Lower leg skin (tissue), 4 donors: Measurements from ENCODE around the gene RBFOX2. TPM values are rescaled to one million over a fixed set of nuclear protein-coding genes. Genes with fewer than 3 reads are reported as not detected.
"Not testable (repeated sequence)": the region's sequence is repeated elsewhere in the genome, so short reads cannot be mapped to it uniquely, and the experiment has no call there.

Experiments
- DNase-seq, 2 donors: peaks; one replicate each; pipeline ENCODE4 v3.0.0-alpha.2; 2019; ENCODE audit warnings: low spot score in 2 of 2
- H3K4me3 ChIP-seq: fragments of 200-600 bp; sonication (generic); 2 replicates; pipeline ENCODE4 v1.5.1; 2017; ENCODE audit warnings: mild to moderate bottlenecking, low read depth; ENCODE audit not compliant: poor library complexity, severe bottlenecking
- POLR2A ChIP-seq, 2 donors: fragments of 450-650 bp; IDR thresholded peaks; one replicate each; pipeline ENCODE4 v1.6.1; 2016 to 2017; ENCODE audit warnings: antibody characterized with exemption in 2 of 2, mild to moderate bottlenecking in 1 of 2, moderate library complexity in 1 of 2
- WGBS, 2 donors: methylation state at CpG; one replicate each; pipeline ENCODE4 v1.1.5; 2018; 5-methylcytosine and 5-hydroxymethylcytosine counted together
- intact Hi-C: fragments of 100-400 bp; cut with DNase I; formaldehyde crosslinking; loops from one replicate; pipeline ENCODE4 v1.15.0; 2023; ENCODE audit warnings: low total_unique reads
- total RNA-seq, 4 donors: library from RNA; depleted of rRNA; stranded (reverse); fragments of >200 nt; gene quantifications; one replicate each; pipeline ENCODE4 v1.1.0, GENCODE V29; 2016
- TF ChIP-seq, protein P1 (sequence below), 3 donors: fragments of 450-650 bp; IDR thresholded peaks; one replicate each; pipeline ENCODE4 v1.5.1; 2016; ENCODE audit warnings: antibody characterized with exemption in 3 of 3, mild to moderate bottlenecking in 3 of 3, moderate library complexity in 2 of 3

The RBFOX2 gene
- total RNA-seq, 4 donors from 2014 or later = 40.9 to 56.5 (median 51.1) TPM

DNA sequence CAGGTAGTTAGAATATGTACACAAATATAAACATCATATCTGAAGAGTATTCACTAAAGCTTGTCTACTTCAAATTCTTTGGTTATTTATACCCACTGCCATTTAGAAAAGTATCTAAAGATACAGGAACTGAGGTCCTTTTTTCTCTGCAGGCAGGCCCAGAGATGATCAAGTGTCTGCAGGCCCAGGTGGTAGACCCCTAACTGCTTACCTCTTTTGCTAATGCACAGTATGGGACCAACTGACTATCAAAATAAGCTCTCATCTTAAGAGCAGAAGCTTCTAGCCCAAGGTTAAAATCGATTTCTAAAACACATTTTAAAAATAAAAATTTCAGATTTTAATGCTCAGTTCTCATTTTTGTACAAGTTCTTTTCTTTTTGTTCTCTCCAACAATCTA is 229.5 kb downstream of the RBFOX2 start:
- DNase-seq = no peak
- TF ChIP-seq, protein P1, sequence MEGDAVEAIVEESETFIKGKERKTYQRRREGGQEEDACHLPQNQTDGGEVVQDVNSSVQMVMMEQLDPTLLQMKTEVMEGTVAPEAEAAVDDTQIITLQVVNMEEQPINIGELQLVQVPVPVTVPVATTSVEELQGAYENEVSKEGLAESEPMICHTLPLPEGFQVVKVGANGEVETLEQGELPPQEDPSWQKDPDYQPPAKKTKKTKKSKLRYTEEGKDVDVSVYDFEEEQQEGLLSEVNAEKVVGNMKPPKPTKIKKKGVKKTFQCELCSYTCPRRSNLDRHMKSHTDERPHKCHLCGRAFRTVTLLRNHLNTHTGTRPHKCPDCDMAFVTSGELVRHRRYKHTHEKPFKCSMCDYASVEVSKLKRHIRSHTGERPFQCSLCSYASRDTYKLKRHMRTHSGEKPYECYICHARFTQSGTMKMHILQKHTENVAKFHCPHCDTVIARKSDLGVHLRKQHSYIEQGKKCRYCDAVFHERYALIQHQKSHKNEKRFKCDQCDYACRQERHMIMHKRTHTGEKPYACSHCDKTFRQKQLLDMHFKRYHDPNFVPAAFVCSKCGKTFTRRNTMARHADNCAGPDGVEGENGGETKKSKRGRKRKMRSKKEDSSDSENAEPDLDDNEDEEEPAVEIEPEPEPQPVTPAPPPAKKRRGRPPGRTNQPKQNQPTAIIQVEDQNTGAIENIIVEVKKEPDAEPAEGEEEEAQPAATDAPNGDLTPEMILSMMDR (IDR thresholded peaks at IDR 0.05) = no peak
- TF ChIP-seq POLR2A (IDR thresholded peaks at IDR 0.05) = no peak
- H3K4me3 ChIP-seq = no peak overlapping the region
- 83 to 93% methylated on average over 1 of the region's 1 CpG for WGBS, 2 donors
- intact Hi-C loops = no loop called here

DNA sequence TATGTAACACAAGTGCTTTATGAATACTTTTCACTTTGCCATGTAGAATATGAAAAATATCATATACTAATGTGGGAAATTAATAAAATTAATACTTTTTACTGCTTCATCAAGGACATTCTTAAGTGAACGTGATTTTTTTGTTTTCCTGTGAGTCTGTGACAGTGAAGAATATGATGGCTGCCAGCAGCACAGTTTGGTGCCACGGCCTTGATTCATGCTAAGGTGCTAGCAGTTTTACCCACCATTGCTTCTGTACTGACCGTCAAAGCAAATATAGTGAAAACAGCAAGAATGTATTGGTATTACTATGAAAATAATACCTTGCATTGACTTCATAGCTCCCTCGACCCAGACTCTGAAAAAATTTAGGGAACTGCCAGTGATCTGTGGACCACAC is 231.2 kb downstream of the RBFOX2 start:
- intact Hi-C loops = no loop called here
- TF ChIP-seq, protein P1 (IDR thresholded peaks at IDR 0.05) = no peak
- no peak for TF ChIP-seq POLR2A (IDR thresholded peaks at IDR 0.05)
- no peak overlapping the region for H3K4me3 ChIP-seq
- 88 to 92% methylated on average over 4 of the region's 4 CpGs for WGBS, 2 donors
- DNase-seq = no peak

DNA sequence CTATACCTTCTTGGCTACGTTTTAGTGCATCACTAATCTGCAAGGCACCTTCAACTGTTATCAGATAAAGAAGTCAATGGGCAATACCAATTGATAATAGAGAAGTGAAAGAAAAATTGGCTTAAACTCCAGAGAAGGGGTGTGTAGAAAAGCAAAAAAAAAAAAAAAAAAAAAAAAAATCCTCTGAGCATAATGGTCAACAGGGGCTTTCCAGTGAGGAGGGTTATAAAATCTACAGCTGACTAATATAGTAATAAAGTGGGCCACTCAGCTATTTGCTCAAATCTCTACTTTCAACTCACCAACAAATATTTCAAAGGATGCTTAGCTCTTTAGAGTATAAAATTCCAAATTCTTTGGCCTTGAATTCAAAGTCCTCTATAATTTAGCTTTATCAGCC is 233.1 kb downstream of the RBFOX2 start:
- 91 to 94% methylated on average over 1 of the region's 1 CpG for WGBS, 2 donors
- no peak for DNase-seq
- TF ChIP-seq, protein P1 (IDR thresholded peaks at IDR 0.05) = no peak
- TF ChIP-seq POLR2A (IDR thresholded peaks at IDR 0.05) = no peak
- intact Hi-C loops = no loop called here
- H3K4me3 ChIP-seq = no peak overlapping the region

DNA sequence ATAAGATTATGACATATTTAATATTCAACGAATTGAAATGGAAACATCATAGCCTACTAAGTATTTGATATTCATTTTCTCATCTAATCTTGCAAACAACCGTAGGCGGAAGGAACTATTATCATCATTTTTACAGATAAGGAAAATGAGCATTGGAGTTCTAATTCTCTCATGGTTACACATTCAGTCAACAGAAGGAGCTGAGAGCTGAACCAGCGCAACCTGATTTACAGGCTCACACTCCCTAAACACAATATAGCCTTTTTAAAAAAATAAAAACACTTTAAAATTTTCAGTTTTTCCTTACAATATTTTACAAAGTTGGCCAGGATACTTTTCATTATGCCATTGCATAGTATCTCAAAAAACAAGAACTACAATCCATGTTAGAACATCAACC is 236.1 kb downstream of the RBFOX2 start:
- WGBS, 2 donors = 65 to 72% methylated on average over 4 of the region's 4 CpGs
- intact Hi-C loops = no loop called here
- no peak overlapping the region for H3K4me3 ChIP-seq

DNA sequence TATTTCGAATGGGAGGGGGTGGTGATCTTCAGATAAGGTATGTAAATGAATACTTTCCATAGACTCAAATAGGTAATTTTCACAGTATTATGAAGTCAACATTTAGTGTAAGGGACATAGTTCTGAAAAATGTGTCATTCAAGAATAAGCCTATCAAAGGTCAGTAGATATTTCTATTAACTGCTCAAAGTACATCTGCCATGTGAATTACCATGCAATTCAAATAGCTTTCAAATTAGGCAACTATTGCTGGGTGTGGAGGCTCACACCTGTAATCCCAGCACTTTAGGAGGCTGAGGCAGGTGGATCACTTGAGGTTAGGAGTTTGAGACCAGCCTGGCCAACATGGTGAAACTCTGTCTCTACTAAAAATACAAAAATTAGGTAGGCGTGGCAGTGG is 236.8 kb downstream of the RBFOX2 start:
- WGBS, 2 donors = 92 to 95% methylated on average over 2 of the region's 2 CpGs
- H3K4me3 ChIP-seq, DNase-seq, intact Hi-C loops: not testable (repeated sequence)

More for the DNA sequence above, 236.1 kb downstream of the RBFOX2 start:
- TF ChIP-seq, protein P1 (IDR thresholded peaks at IDR 0.05) = no peak
- no peak for TF ChIP-seq POLR2A (IDR thresholded peaks at IDR 0.05)
- DNase-seq = no peak

DNA sequence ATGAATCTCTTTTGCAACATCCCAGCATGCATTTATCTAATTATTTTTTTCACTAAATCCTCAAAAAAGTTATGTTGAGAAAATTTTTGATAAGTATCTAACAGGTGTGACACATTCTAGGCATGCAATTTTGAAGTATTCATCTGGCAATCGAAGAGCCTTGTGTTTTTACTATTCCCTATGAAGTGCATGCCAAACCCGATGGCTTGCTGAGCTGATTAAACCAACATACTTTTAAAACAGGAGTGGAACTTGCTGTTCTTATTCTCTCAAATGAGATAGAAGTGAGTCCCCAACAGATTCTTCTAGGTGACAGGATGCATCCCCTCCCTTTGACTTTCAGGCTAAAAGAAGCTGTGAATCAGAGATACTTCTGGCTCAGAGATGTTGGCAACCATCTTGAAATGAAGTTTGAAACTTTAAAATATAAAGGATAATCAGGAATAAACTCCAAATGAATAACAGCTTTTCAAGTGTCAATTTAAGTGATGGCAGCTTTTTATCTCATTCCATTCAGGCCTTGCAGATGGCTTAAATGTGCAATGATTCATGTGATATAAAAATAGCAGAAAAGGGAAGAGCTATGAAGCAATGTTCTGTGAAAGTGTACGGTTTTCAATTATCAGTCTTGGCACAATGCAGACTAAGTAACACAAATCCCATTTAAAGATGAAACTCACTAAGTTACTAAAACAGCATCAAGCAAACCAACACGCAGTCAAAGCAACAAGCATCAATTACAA is 243.3 kb downstream of the RBFOX2 start:
- 27 to 34% methylated on average over 4 of the region's 4 CpGs for WGBS, 2 donors
- TF ChIP-seq, protein P1 (IDR thresholded peaks at IDR 0.05) = no peak
- TF ChIP-seq POLR2A (IDR thresholded peaks at IDR 0.05) = no peak
- intact Hi-C loops = no loop called here
- H3K4me3 ChIP-seq = no peak overlapping the region
- DNase-seq = no peak
